K562 (cell line): ENCODE data around the gene SENP7. TPM values are rescaled to one million over a fixed set of nuclear protein-coding genes. Genes with fewer than 3 reads are reported as not detected.

Experiments used
- ATAC-seq: fragments of 200-7000 bp; cut with Tn5 transposase; 3 replicates; pipeline ENCODE4 v1.9.1; 2020; ENCODE audit warnings: moderate library complexity
- BruUV-seq: library from RNA; stranded (reverse); fragments of 400-500 nt; replicated peaks from 2 replicates; lab custom pipeline; 2021; lab: Mats Ljungman, UMichigan
- CTCF ChIA-PET: fragments of 300-600 bp; formaldehyde crosslinking; extraction: SDS; loops from one replicate; lab custom pipeline; 2021; ENCODE audit warnings: low intra/inter-chr PET ratio; lab: Yijun Ruan, JAX
- POLR2A ChIA-PET: fragments of 300-600, 350-650 bp; sonication (Branson Sonifier 250); formaldehyde crosslinking; extraction: SDS; loops from one replicate; lab custom pipeline; 2021; ENCODE audit warnings: antibody characterized with exemption, inconsistent platforms; lab: Yijun Ruan, JAX
- DNase-seq, 4 experiments: peaks; one replicate each; pipeline versions ENCODE4 v3.0.0 to v3.0.0-alpha.2; 2011 to 2018; ENCODE audit warnings: low spot score in 3 of 4, mixed read lengths in 3 of 4; ENCODE audit errors: extremely low read depth in 1 of 4
- FAIRE-seq: peaks from 2 replicates; lab custom pipeline; 2011; peaks lifted over from hg19 to GRCh38; lab: Jason Lieb, UNC
- H2AFZ ChIP-seq: 2 replicates; pipeline ENCODE4 v1.6.0; 2011; ENCODE audit warnings: low read depth, low read length, control low read depth, inconsistent platforms
- H3K27ac ChIP-seq: fragments of 200-600 bp; 3 replicates; pipeline ENCODE4 v1.8.0; 2011; ENCODE audit warnings: low read depth, mild to moderate bottlenecking, control low read depth, inconsistent platforms, low read length, moderate library complexity, mixed read lengths; ENCODE audit errors: extremely low read depth
- H3K27me3 ChIP-seq, 2 experiments: fragments of 300-600 bp in 1 of 2; 2 replicates in 1 of 2; 3 replicates in 1 of 2; pipeline versions ENCODE4 v1.6.0 to v1.8.0; 2011; ENCODE audit warnings: inconsistent platforms in 2 of 2, low read length in 2 of 2, mild to moderate bottlenecking in 1 of 2, mixed read lengths in 1 of 2, moderate library complexity in 1 of 2; ENCODE audit not compliant: control insufficient read depth in 2 of 2, insufficient read depth in 2 of 2
- H3K36me3 ChIP-seq: fragments of 300-600 bp; 3 replicates; pipeline ENCODE4 v1.8.0; 2011; ENCODE audit warnings: mild to moderate bottlenecking, low read length, inconsistent platforms; ENCODE audit not compliant: control insufficient read depth, insufficient read depth
- H3K4me1 ChIP-seq, 2 experiments: fragments of 200-600 bp in 1 of 2; replicated peaks in 1 of 2; 2 replicates in 1 of 2; 3 replicates in 1 of 2; pipeline versions ENCODE4 v1.5.1 to v1.8.0; 2011; ENCODE audit warnings: inconsistent platforms in 2 of 2, low read length in 2 of 2, mild to moderate bottlenecking in 1 of 2, mixed read lengths in 1 of 2, moderate library complexity in 1 of 2; ENCODE audit not compliant: control insufficient read depth in 2 of 2, insufficient read depth in 2 of 2
- H3K4me2 ChIP-seq: 2 replicates; pipeline ENCODE4 v1.6.1; 2011; ENCODE audit warnings: low read length, control low read depth, inconsistent platforms, mixed read lengths; ENCODE audit not compliant: insufficient read depth
- H3K4me3 ChIP-seq: fragments of 200-600 bp; sonication (generic), shearing (Covaris generic); 2 replicates; pipeline ENCODE4 v1.5.1; 2016; ENCODE audit warnings: control low read depth, inconsistent platforms
- H3K79me2 ChIP-seq: fragments of 200-600 bp; 3 replicates; pipeline ENCODE4 v1.8.0; 2011; ENCODE audit warnings: low read length, inconsistent platforms; ENCODE audit not compliant: control insufficient read depth, insufficient read depth
- H3K9ac ChIP-seq, 2 experiments: 2 replicates each; pipeline versions ENCODE4 v1.6.0 to v1.6.1; 2011; ENCODE audit warnings: low read depth in 2 of 2, low read length in 2 of 2, control low read depth in 1 of 2, inconsistent platforms in 1 of 2, mild to moderate bottlenecking in 1 of 2, mixed read lengths in 1 of 2; ENCODE audit not compliant: insufficient read depth in 1 of 2
- H3K9me1 ChIP-seq: one replicate; pipeline ENCODE4 v1.6.0; 2011; ENCODE audit warnings: inconsistent platforms, mild to moderate bottlenecking, low read length, moderate library complexity; ENCODE audit not compliant: control insufficient read depth, insufficient read depth
- H3K9me3 ChIP-seq: replicated peaks from 2 replicates; pipeline ENCODE4 v1.5.1; 2011; ENCODE audit warnings: low read depth, low read length, inconsistent platforms; ENCODE audit not compliant: control insufficient read depth, insufficient read depth
- H4K20me1 ChIP-seq: replicated peaks from 2 replicates; pipeline ENCODE4 v1.6.1; 2011; ENCODE audit warnings: low read length, inconsistent platforms, mixed read lengths; ENCODE audit not compliant: control insufficient read depth, insufficient read depth
- SMAD1 ChIP-seq: fragments of 150-350 bp; IDR thresholded peaks from 2 replicates; pipeline ENCODE4 v1.6.1; 2014; ENCODE audit warnings: low read length, low read depth; ENCODE audit not compliant: partially characterized antibody
- SMAD4 ChIP-seq: fragments of 250-450 bp; sonication (Bioruptor Pico); conservative IDR thresholded peaks from 2 replicates; pipeline ENCODE4 v1.8.0; 2021; ENCODE audit warnings: inconsistent platforms, mild to moderate bottlenecking, moderate library complexity
- ZNF316 ChIP-seq: fragments of 450-650 bp; IDR thresholded peaks from 2 replicates; pipeline ENCODE4 v1.6.1; 2016
- WGBS: fragments of 100-300 bp; shearing (Covaris generic); methylation state at CpG from one replicate; pipeline ENCODE4 v1.1.6; 2016; ENCODE audit warnings: low coverage, mixed read lengths; ENCODE audit not compliant: insufficient coverage; ENCODE audit errors: missing lambda C conversion rate; 5-methylcytosine and 5-hydroxymethylcytosine counted together
- in situ Hi-C: fragments of 300-500 bp; cut with MboI; formaldehyde crosslinking; loops from 4 replicates; pipeline ENCODE4 v1.15.0; 2018; ENCODE audit warnings: inconsistent platforms, mixed read lengths
- intact Hi-C: fragments of 100-400 bp; cut with micrococcal nuclease; formaldehyde crosslinking; loops from 2 replicates; pipeline ENCODE4 v1.14.2; 2022
- polyA plus RNA-seq, 8 experiments: library from polyadenylated mRNA; depleted of rRNA in 4 of 8; stranded (reverse) in 5 of 8; unstranded in 3 of 8; fragments of >200 nt; fragmentation: Nextera tagmentation in 2 of 8; fragmentation: Illumina TruSeq in 1 of 8; extraction: Ambion mirVana in 2 of 8; extraction: Trizol in 1 of 8; gene quantifications; 2 replicates each; pipeline versions ENCODE4 v1.2.1 to v1.2.3, GENCODE V29; 2011 to 2014; ENCODE audit warnings: inconsistent platforms in 1 of 8, missing spikeins in 1 of 8
- total RNA-seq, 7 experiments: library from RNA; depleted of rRNA in 6 of 7; stranded (reverse); fragments of >200 nt in 6 of 7; fragmentation: Illumina TruSeq in 2 of 7; extraction: Trizol in 2 of 7; gene quantifications; 2 replicates each; pipeline versions ENCODE4 v1.2.1 to v1.2.3, GENCODE V29; 2011 to 2021; ENCODE audit warnings: low replicate concordance in 1 of 7
- TF ChIP-seq, protein P1 (sequence below): fragments of 150-350 bp; IDR thresholded peaks from 2 replicates; pipeline ENCODE4 v1.6.1; 2014; ENCODE audit warnings: low read depth, mild to moderate bottlenecking, low read length, borderline replicate concordance

The SENP7 gene
- total and polyA plus RNA-seq, 9 of the 15 experiments (the other 6 are each of a cell fraction or from before 2014, with no cell fraction given), result 4.1 to 21.9 (median 10.7) TPM

DNA sequence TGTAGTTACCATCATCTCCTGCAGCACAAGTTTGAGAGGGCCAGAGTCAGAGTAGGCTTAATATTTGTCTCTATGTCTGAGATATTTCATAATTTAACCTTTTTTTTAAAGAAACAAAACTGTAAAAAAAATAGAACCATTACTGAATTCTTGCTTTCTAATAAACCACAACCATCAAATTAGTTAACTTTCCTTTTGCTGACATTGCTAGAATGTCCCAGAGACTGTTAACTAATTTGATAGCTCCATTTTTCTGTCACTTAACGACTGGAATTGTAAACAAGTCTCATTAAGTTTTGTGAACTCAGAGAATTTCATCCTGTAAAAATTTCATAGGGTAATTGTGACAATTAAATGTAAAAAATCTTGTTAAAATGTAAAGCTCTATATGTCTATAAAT lies 228.3 kb downstream of the SENP7 start:
- TF ChIP-seq ZNF316 (peak; percentile 25; the same call in 1 of the 2 replicates), SMAD4 (no peak), SMAD1 (no peak)
- TF ChIP-seq, protein P1, sequence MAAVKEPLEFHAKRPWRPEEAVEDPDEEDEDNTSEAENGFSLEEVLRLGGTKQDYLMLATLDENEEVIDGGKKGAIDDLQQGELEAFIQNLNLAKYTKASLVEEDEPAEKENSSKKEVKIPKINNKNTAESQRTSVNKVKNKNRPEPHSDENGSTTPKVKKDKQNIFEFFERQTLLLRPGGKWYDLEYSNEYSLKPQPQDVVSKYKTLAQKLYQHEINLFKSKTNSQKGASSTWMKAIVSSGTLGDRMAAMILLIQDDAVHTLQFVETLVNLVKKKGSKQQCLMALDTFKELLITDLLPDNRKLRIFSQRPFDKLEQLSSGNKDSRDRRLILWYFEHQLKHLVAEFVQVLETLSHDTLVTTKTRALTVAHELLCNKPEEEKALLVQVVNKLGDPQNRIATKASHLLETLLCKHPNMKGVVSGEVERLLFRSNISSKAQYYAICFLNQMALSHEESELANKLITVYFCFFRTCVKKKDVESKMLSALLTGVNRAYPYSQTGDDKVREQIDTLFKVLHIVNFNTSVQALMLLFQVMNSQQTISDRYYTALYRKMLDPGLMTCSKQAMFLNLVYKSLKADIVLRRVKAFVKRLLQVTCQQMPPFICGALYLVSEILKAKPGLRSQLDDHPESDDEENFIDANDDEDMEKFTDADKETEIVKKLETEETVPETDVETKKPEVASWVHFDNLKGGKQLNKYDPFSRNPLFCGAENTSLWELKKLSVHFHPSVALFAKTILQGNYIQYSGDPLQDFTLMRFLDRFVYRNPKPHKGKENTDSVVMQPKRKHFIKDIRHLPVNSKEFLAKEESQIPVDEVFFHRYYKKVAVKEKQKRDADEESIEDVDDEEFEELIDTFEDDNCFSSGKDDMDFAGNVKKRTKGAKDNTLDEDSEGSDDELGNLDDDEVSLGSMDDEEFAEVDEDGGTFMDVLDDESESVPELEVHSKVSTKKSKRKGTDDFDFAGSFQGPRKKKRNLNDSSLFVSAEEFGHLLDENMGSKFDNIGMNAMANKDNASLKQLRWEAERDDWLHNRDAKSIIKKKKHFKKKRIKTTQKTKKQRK, result no peak
- TF ChIP-seq, all 486 proteins: peak for 1
- intact Hi-C loops, result no loop called here
- Histone ChIP-seq H3K27me3 (no peaks in the 10 kb centered on the region), H3K4me3 (no peak overlapping the region), H3K9me1 (no peaks in the 10 kb centered on the region), H3K27ac (no peak overlapping the region), H3K9me3 (no peaks in the 10 kb centered on the region), H2AFZ (no peak overlapping the region), H3K36me3 (no peaks in the 10 kb centered on the region), H3K9ac (no peak overlapping the region), H3K4me1 (no peaks in the 10 kb centered on the region), H4K20me1 (no peaks in the 10 kb centered on the region), H3K4me2 (no peak overlapping the region), H3K79me2 (no peaks in the 10 kb centered on the region)
- in situ Hi-C loops, result no loop called here
- CTCF ChIA-PET, result no interaction called here
- DNase-seq (no peak), FAIRE-seq (no peak), ATAC-seq (no peak)
- WGBS, result 9% methylated on average over 1 of the region's 1 CpG
- POLR2A ChIA-PET, result no interaction called here
- no TSS peak for BruUV-seq
